ENCODE results near the gene ANAPC16.
"Not testable (repeated sequence)": the region's sequence is repeated elsewhere in the genome, so short reads cannot be mapped to it uniquely, and the experiment has no call there.

DNA sequence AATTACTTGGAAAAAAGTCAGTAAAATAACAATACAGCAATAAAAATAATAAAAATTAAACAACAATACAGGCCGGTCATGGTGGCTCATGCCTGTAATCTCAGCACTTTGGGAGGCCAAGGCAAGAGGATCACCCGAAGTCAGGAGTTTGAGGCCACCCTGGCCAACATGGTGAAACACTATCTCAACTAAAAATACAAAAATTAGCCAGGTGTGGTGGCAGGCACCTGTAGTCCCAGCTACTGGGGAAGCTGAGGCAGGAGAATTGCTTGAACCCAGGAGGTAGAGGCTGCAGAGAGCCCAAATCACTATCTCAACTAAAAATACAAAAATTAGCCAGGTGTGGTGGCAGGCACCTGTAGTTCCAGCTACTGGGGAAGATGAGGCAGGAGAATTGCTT, 4.0 kb upstream of the ANAPC16 start:
- TF ChIP-seq EZH2 (IDR thresholded peaks at IDR 0.05); EGR1 (IDR thresholded peaks at IDR 0.05; ENCODE audit: low read depth); POLR2A (IDR thresholded peaks at IDR 0.05; ENCODE audit: borderline replicate concordance, extremely low read depth, insufficient read depth, insufficient read length); EZH2phosphoT487 (IDR thresholded peaks at IDR 0.05; ENCODE audit: borderline replicate concordance); YY1 (IDR thresholded peaks at IDR 0.05; ENCODE audit: extremely low read depth, insufficient replicate concordance, low read depth, low read length); SIN3A (IDR thresholded peaks at IDR 0.05; ENCODE audit: low read depth); TCF7L2 (IDR thresholded peaks at IDR 0.05; ENCODE audit: borderline replicate concordance, extremely low read depth, insufficient read depth, insufficient read length); RAD21 (IDR thresholded peaks at IDR 0.05; ENCODE audit: low read depth): not testable (repeated sequence)
- TF ChIP-seq, protein P1, sequence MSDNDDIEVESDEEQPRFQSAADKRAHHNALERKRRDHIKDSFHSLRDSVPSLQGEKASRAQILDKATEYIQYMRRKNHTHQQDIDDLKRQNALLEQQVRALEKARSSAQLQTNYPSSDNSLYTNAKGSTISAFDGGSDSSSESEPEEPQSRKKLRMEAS (IDR thresholded peaks at IDR 0.05), result not testable (repeated sequence)
- TF ChIP-seq, protein P2, sequence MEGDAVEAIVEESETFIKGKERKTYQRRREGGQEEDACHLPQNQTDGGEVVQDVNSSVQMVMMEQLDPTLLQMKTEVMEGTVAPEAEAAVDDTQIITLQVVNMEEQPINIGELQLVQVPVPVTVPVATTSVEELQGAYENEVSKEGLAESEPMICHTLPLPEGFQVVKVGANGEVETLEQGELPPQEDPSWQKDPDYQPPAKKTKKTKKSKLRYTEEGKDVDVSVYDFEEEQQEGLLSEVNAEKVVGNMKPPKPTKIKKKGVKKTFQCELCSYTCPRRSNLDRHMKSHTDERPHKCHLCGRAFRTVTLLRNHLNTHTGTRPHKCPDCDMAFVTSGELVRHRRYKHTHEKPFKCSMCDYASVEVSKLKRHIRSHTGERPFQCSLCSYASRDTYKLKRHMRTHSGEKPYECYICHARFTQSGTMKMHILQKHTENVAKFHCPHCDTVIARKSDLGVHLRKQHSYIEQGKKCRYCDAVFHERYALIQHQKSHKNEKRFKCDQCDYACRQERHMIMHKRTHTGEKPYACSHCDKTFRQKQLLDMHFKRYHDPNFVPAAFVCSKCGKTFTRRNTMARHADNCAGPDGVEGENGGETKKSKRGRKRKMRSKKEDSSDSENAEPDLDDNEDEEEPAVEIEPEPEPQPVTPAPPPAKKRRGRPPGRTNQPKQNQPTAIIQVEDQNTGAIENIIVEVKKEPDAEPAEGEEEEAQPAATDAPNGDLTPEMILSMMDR (IDR thresholded peaks at IDR 0.05 in 2 of 3, conservative IDR thresholded peaks at IDR 0.05 in 1 of 3; ENCODE audit: borderline replicate concordance in 1 of 3, insufficient read depth in 1 of 3, low read depth in 2 of 3, low read length in 2 of 3), result not testable (repeated sequence)
- TF ChIP-seq, protein P3, sequence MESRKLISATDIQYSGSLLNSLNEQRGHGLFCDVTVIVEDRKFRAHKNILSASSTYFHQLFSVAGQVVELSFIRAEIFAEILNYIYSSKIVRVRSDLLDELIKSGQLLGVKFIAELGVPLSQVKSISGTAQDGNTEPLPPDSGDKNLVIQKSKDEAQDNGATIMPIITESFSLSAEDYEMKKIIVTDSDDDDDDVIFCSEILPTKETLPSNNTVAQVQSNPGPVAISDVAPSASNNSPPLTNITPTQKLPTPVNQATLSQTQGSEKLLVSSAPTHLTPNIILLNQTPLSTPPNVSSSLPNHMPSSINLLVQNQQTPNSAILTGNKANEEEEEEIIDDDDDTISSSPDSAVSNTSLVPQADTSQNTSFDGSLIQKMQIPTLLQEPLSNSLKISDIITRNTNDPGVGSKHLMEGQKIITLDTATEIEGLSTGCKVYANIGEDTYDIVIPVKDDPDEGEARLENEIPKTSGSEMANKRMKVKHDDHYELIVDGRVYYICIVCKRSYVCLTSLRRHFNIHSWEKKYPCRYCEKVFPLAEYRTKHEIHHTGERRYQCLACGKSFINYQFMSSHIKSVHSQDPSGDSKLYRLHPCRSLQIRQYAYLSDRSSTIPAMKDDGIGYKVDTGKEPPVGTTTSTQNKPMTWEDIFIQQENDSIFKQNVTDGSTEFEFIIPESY (IDR thresholded peaks at IDR 0.05; ENCODE audit: extremely low read depth, insufficient replicate concordance, low read length), result not testable (repeated sequence)
- TF ChIP-seq, protein P4, sequence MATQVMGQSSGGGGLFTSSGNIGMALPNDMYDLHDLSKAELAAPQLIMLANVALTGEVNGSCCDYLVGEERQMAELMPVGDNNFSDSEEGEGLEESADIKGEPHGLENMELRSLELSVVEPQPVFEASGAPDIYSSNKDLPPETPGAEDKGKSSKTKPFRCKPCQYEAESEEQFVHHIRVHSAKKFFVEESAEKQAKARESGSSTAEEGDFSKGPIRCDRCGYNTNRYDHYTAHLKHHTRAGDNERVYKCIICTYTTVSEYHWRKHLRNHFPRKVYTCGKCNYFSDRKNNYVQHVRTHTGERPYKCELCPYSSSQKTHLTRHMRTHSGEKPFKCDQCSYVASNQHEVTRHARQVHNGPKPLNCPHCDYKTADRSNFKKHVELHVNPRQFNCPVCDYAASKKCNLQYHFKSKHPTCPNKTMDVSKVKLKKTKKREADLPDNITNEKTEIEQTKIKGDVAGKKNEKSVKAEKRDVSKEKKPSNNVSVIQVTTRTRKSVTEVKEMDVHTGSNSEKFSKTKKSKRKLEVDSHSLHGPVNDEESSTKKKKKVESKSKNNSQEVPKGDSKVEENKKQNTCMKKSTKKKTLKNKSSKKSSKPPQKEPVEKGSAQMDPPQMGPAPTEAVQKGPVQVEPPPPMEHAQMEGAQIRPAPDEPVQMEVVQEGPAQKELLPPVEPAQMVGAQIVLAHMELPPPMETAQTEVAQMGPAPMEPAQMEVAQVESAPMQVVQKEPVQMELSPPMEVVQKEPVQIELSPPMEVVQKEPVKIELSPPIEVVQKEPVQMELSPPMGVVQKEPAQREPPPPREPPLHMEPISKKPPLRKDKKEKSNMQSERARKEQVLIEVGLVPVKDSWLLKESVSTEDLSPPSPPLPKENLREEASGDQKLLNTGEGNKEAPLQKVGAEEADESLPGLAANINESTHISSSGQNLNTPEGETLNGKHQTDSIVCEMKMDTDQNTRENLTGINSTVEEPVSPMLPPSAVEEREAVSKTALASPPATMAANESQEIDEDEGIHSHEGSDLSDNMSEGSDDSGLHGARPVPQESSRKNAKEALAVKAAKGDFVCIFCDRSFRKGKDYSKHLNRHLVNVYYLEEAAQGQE (IDR thresholded peaks at IDR 0.05; ENCODE audit: low read depth), result not testable (repeated sequence)
- TF ChIP-seq, protein P5, sequence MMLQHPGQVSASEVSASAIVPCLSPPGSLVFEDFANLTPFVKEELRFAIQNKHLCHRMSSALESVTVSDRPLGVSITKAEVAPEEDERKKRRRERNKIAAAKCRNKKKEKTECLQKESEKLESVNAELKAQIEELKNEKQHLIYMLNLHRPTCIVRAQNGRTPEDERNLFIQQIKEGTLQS (IDR thresholded peaks at IDR 0.05), result not testable (repeated sequence)
